ENCODE measurements around the gene GALNT11.
"Not testable (repeated sequence)": the region's sequence is repeated elsewhere in the genome, so short reads cannot be mapped to it uniquely, and the experiment has no call there.

Gene GALNT11

GRCh38 chr7:152059311-152059710, 33.8 kb downstream of the GALNT11 start:
- H3K4me3 ChIP-seq (ENCODE audit: low read length) = no peak overlapping the region
- no peak overlapping the region for H3K9ac ChIP-seq (ENCODE audit: low read depth, low read length)
- no peaks in the 10 kb centered on the region for H3K27me3 ChIP-seq (ENCODE audit: control insufficient read depth, insufficient read depth, low read length)
- no peak overlapping the region for H3K4me2 ChIP-seq (ENCODE audit: low read length)
- no peaks in the 10 kb centered on the region for H3K9me3 ChIP-seq (replicated peaks; ENCODE audit: low read length)
- H3K36me3 ChIP-seq (ENCODE audit: insufficient read depth, low read length) = no peaks in the 10 kb centered on the region
- peaks cover 22% of the 10 kb centered on the region for H3K4me1 ChIP-seq (ENCODE audit: control insufficient read depth, insufficient read depth, low read length)

- not testable (repeated sequence) for H3K9ac ChIP-seq (ENCODE audit: low read depth, low read length); H3K4me3 ChIP-seq (ENCODE audit: low read length); H3K36me3 ChIP-seq (ENCODE audit: insufficient read depth, low read length); H3K9me3 ChIP-seq (replicated peaks; ENCODE audit: low read length); H3K27me3 ChIP-seq (ENCODE audit: control insufficient read depth, insufficient read depth, low read length); H3K4me2 ChIP-seq (ENCODE audit: low read length)
- peaks cover 13% of the 10 kb centered on the region for H3K4me1 ChIP-seq (ENCODE audit: control insufficient read depth, insufficient read depth, low read length)
These were observed 35.6 kb downstream of the GALNT11 start for GRCh38 chr7:152061086-152061485.

- not testable (repeated sequence) for H3K9ac ChIP-seq (ENCODE audit: low read depth, low read length); H3K4me2 ChIP-seq (ENCODE audit: low read length); H3K4me1 ChIP-seq (ENCODE audit: control insufficient read depth, insufficient read depth, low read length); H3K9me3 ChIP-seq (replicated peaks; ENCODE audit: low read length); H3K27me3 ChIP-seq (ENCODE audit: control insufficient read depth, insufficient read depth, low read length); H3K4me3 ChIP-seq (ENCODE audit: low read length); H3K36me3 ChIP-seq (ENCODE audit: insufficient read depth, low read length)
These were observed 37.7 kb downstream of the GALNT11 start for GRCh38 chr7:152063192-152063591.

GRCh38 chr7:152063821-152064220, 38.3 kb downstream of the GALNT11 start:
- not testable (repeated sequence) for H3K9me3 ChIP-seq (replicated peaks; ENCODE audit: low read length); H3K9ac ChIP-seq (ENCODE audit: low read depth, low read length)

GRCh38 chr7:152065800-152066344, 40.4 kb downstream of the GALNT11 start:
- H3K36me3 ChIP-seq (ENCODE audit: insufficient read depth, low read length); H3K4me3 ChIP-seq (ENCODE audit: low read length); H3K4me2 ChIP-seq (ENCODE audit: low read length); H3K9me3 ChIP-seq (replicated peaks; ENCODE audit: low read length); H3K9ac ChIP-seq (ENCODE audit: low read depth, low read length); H3K27me3 ChIP-seq (ENCODE audit: control insufficient read depth, insufficient read depth, low read length); H3K4me1 ChIP-seq (ENCODE audit: control insufficient read depth, insufficient read depth, low read length): not testable (repeated sequence)

More at GRCh38 chr7:152063821-152064220, 38.3 kb downstream of the GALNT11 start:
- H3K27me3 ChIP-seq (ENCODE audit: control insufficient read depth, insufficient read depth, low read length); H3K4me1 ChIP-seq (ENCODE audit: control insufficient read depth, insufficient read depth, low read length); H3K4me2 ChIP-seq (ENCODE audit: low read length); H3K4me3 ChIP-seq (ENCODE audit: low read length); H3K36me3 ChIP-seq (ENCODE audit: insufficient read depth, low read length): not testable (repeated sequence)

- H3K9me3 ChIP-seq (replicated peaks; ENCODE audit: low read length) = no peaks in the 10 kb centered on the region
- no peak overlapping the region for H3K4me2 ChIP-seq (ENCODE audit: low read length)
- H3K27me3 ChIP-seq (ENCODE audit: control insufficient read depth, insufficient read depth, low read length) = no peaks in the 10 kb centered on the region
- no peaks in the 10 kb centered on the region for H3K4me1 ChIP-seq (ENCODE audit: control insufficient read depth, insufficient read depth, low read length)
- no peak overlapping the region for H3K9ac ChIP-seq (ENCODE audit: low read depth, low read length)
- no peaks in the 10 kb centered on the region for H3K36me3 ChIP-seq (ENCODE audit: insufficient read depth, low read length)
- no peak overlapping the region for H3K4me3 ChIP-seq (ENCODE audit: low read length)
These were observed 46.9 kb downstream of the GALNT11 start for GRCh38 chr7:152072421-152072820.

GRCh38 chr7:152073352-152073751, 47.9 kb downstream of the GALNT11 start:
- no peaks in the 10 kb centered on the region for H3K36me3 ChIP-seq (ENCODE audit: insufficient read depth, low read length)
- no peaks in the 10 kb centered on the region for H3K27me3 ChIP-seq (ENCODE audit: control insufficient read depth, insufficient read depth, low read length)

GRCh38 chr7:152074673-152075072, 49.2 kb downstream of the GALNT11 start:
- Histone ChIP-seq H3K36me3 (ENCODE audit: insufficient read depth, low read length) (no peaks in the 10 kb centered on the region), H3K27me3 (ENCODE audit: control insufficient read depth, insufficient read depth, low read length) (no peaks in the 10 kb centered on the region), H3K9me3 (replicated peaks; ENCODE audit: low read length) (no peaks in the 10 kb centered on the region), H3K4me3 (ENCODE audit: low read length) (no peak overlapping the region), H3K9ac (ENCODE audit: low read depth, low read length) (no peak overlapping the region), H3K4me2 (ENCODE audit: low read length) (no peak overlapping the region), H3K4me1 (ENCODE audit: control insufficient read depth, insufficient read depth, low read length) (no peaks in the 10 kb centered on the region)

More at GRCh38 chr7:152073352-152073751, 47.9 kb downstream of the GALNT11 start:
- H3K4me3 ChIP-seq (ENCODE audit: low read length) = no peak overlapping the region
- H3K9me3 ChIP-seq (replicated peaks; ENCODE audit: low read length) = no peaks in the 10 kb centered on the region
- no peaks in the 10 kb centered on the region for H3K4me1 ChIP-seq (ENCODE audit: control insufficient read depth, insufficient read depth, low read length)
- H3K4me2 ChIP-seq (ENCODE audit: low read length) = no peak overlapping the region
- no peak overlapping the region for H3K9ac ChIP-seq (ENCODE audit: low read depth, low read length)

GRCh38 chr7:152075379-152075778, 49.9 kb downstream of the GALNT11 start:
- not testable (repeated sequence) for H3K36me3 ChIP-seq (ENCODE audit: insufficient read depth, low read length); H3K4me1 ChIP-seq (ENCODE audit: control insufficient read depth, insufficient read depth, low read length); H3K27me3 ChIP-seq (ENCODE audit: control insufficient read depth, insufficient read depth, low read length); H3K4me3 ChIP-seq (ENCODE audit: low read length); H3K4me2 ChIP-seq (ENCODE audit: low read length); H3K9me3 ChIP-seq (replicated peaks; ENCODE audit: low read length); H3K9ac ChIP-seq (ENCODE audit: low read depth, low read length)

GRCh38 chr7:152076324-152076821, 50.9 kb downstream of the GALNT11 start:
- no peak overlapping the region for H3K9ac ChIP-seq (ENCODE audit: low read depth, low read length)
- H3K27me3 ChIP-seq (ENCODE audit: control insufficient read depth, insufficient read depth, low read length) = no peaks in the 10 kb centered on the region
- no peak overlapping the region for H3K4me3 ChIP-seq (ENCODE audit: low read length)
- no peaks in the 10 kb centered on the region for H3K9me3 ChIP-seq (replicated peaks; ENCODE audit: low read length)
- no peak overlapping the region for H3K4me2 ChIP-seq (ENCODE audit: low read length)
- H3K36me3 ChIP-seq (ENCODE audit: insufficient read depth, low read length) = no peaks in the 10 kb centered on the region
- H3K4me1 ChIP-seq (ENCODE audit: control insufficient read depth, insufficient read depth, low read length) = no peaks in the 10 kb centered on the region

GRCh38 chr7:152076940-152077933, 51.8 kb downstream of the GALNT11 start:
- H3K9ac ChIP-seq (ENCODE audit: low read depth, low read length) = no peak overlapping the region
- H3K27me3 ChIP-seq (ENCODE audit: control insufficient read depth, insufficient read depth, low read length) = no peaks in the 10 kb centered on the region
- H3K9me3 ChIP-seq (replicated peaks; ENCODE audit: low read length) = no peaks in the 10 kb centered on the region
- H3K4me3 ChIP-seq (ENCODE audit: low read length) = no peak overlapping the region
- no peaks in the 10 kb centered on the region for H3K4me1 ChIP-seq (ENCODE audit: control insufficient read depth, insufficient read depth, low read length)
- H3K4me2 ChIP-seq (ENCODE audit: low read length) = no peak overlapping the region
- H3K36me3 ChIP-seq (ENCODE audit: insufficient read depth, low read length) = no peaks in the 10 kb centered on the region
